Natural killer cell (primary cell): ENCODE measurements around the gene VPS26B. TPM values are rescaled to one million over a fixed set of nuclear protein-coding genes. Genes with fewer than 3 reads are reported as not detected.
A peak's percentile ranks its signal among the peaks of the same experiment; 100 is the strongest.

Source experiments
- ATAC-seq, 3 donors: fragments of 150-1000 bp in 2 of 3; fragments of 200-7000 bp in 1 of 3; cut with Tn5 transposase; 1 replicate in 1 of 3; 2 replicates in 2 of 3; pipeline ENCODE4 v1.10.0; 2021; ENCODE audit warnings: mild to moderate bottlenecking in 2 of 3, moderate library complexity in 2 of 3
- DNase-seq, 2 donors: peaks; one replicate each; pipeline versions ENCODE4 v3.0.0 to v3.0.0-alpha.2; 2013 to 2021; ENCODE audit warnings: mixed read lengths in 1 of 2
- H3K27ac ChIP-seq: one replicate; pipeline ENCODE4 v1.5.1; 2013; ENCODE audit warnings: mild to moderate bottlenecking, low read length
- H3K27me3 ChIP-seq: one replicate; pipeline ENCODE4 v1.6.1; 2013; ENCODE audit warnings: low read length; ENCODE audit not compliant: control insufficient read depth, insufficient read depth
- H3K36me3 ChIP-seq: one replicate; pipeline ENCODE4 v1.6.1; 2013; ENCODE audit warnings: low read length; ENCODE audit not compliant: control insufficient read depth, insufficient read depth
- H3K4me1 ChIP-seq: one replicate; pipeline ENCODE4 v1.6.1; 2013; ENCODE audit warnings: low read length; ENCODE audit not compliant: control insufficient read depth, insufficient read depth
- H3K4me3 ChIP-seq: one replicate; pipeline ENCODE4 v1.5.1; 2013; ENCODE audit warnings: low read length
- H3K9me3 ChIP-seq: one replicate; pipeline ENCODE4 v1.6.1; 2013; ENCODE audit warnings: low read length; ENCODE audit not compliant: control insufficient read depth, insufficient read depth
- H3K27ac Mint-ChIP-seq, 2 donors: one replicate each; pipeline ENCODE4 v1.8.0; 2022; ENCODE audit warnings: mild to moderate bottlenecking in 2 of 2, mixed read lengths in 2 of 2, moderate library complexity in 1 of 2
- H3K27me3 Mint-ChIP-seq, 2 donors: one replicate each; pipeline ENCODE4 v1.8.0; 2022; ENCODE audit warnings: low read depth in 2 of 2, mixed read lengths in 2 of 2
- H3K36me3 Mint-ChIP-seq: one replicate; pipeline ENCODE4 v1.8.0; 2022; ENCODE audit warnings: mixed read lengths
- H3K4me1 Mint-ChIP-seq, 2 donors: one replicate each; pipeline ENCODE4 v1.8.0; 2022; ENCODE audit warnings: mixed read lengths in 2 of 2
- H3K4me3 Mint-ChIP-seq: one replicate; pipeline ENCODE4 v1.8.0; 2022; ENCODE audit warnings: mild to moderate bottlenecking, moderate library complexity, mixed read lengths
- H3K9me3 Mint-ChIP-seq, 2 donors: one replicate each; pipeline ENCODE4 v1.8.0; 2022; ENCODE audit warnings: mixed read lengths in 2 of 2
- WGBS: methylation state at CpG from one replicate; pipeline ENCODE4 v1.1.7; 2013; ENCODE audit warnings: missing lambda C conversion rate; ENCODE audit not compliant: insufficient coverage; 5-methylcytosine and 5-hydroxymethylcytosine counted together
- intact Hi-C: fragments of 100-400 bp; cut with micrococcal nuclease; formaldehyde crosslinking; loops from one replicate; pipeline ENCODE4 v1.14.2; 2022
- total RNA-seq, 4 donors: library from RNA; stranded (reverse); fragments of 120-200 nt in 1 of 4; gene quantifications; one replicate each; pipeline versions ENCODE4 v1.2.3 to v1.2.4, GENCODE V29; 2013 to 2022
- TF ChIP-seq, protein P1 (sequence below): fragments of 200-600 bp; IDR thresholded peaks from one replicate; pipeline ENCODE4 v1.8.0; 2022; ENCODE audit warnings: antibody characterized with exemption

Gene VPS26B
- total RNA-seq, 3 donors from 2014 or later (not counting 1 experiment from before 2014, with no cell fraction given): 83.0 to 113 (median 107) TPM

DNA sequence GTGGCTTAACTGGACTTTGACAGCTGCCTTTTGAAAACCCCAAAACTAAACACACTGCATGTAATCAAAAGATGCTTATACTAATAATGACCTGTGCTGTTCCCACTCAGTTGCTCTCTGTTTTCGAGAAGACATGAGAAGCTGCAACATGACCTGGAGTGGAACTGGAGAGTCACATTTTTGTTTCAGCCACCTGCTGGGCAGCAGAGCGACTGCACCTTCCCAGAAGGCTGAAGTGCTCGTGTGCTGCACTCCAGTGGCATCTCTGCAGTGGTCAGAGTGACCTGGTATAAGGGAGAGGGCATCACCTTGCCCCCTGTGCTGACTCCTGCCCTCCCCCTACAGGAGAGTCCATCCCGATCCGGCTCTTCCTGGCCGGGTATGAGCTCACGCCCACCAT, 20.1 kb downstream of the VPS26B start:
- Histone ChIP-seq H3K27me3 (no peaks in the 10 kb centered on the region), H3K36me3 (peaks cover 72% of the 10 kb centered on the region), H3K4me1 (no peaks in the 10 kb centered on the region), H3K4me3 (no peak overlapping the region), H3K9me3 (no peaks in the 10 kb centered on the region), H3K27ac (no peak overlapping the region)
- intact Hi-C loops: loop anchor here (1.0 kb wide), 1 partner anchor 37 kb away; no protein-coding TSS in a partner anchor
- TF ChIP-seq, protein P1, sequence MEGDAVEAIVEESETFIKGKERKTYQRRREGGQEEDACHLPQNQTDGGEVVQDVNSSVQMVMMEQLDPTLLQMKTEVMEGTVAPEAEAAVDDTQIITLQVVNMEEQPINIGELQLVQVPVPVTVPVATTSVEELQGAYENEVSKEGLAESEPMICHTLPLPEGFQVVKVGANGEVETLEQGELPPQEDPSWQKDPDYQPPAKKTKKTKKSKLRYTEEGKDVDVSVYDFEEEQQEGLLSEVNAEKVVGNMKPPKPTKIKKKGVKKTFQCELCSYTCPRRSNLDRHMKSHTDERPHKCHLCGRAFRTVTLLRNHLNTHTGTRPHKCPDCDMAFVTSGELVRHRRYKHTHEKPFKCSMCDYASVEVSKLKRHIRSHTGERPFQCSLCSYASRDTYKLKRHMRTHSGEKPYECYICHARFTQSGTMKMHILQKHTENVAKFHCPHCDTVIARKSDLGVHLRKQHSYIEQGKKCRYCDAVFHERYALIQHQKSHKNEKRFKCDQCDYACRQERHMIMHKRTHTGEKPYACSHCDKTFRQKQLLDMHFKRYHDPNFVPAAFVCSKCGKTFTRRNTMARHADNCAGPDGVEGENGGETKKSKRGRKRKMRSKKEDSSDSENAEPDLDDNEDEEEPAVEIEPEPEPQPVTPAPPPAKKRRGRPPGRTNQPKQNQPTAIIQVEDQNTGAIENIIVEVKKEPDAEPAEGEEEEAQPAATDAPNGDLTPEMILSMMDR: peak; percentile 63
- no peak overlapping the region for H3K27ac Mint-ChIP-seq
- H3K4me3 Mint-ChIP-seq: no peak overlapping the region
- WGBS: 82% methylated on average over 7 of the region's 7 CpGs
- peaks cover 32% of the 10 kb centered on the region for H3K36me3 Mint-ChIP-seq
- no peaks in the 10 kb centered on the region for H3K27me3 Mint-ChIP-seq
- no peaks in the 10 kb centered on the region for H3K9me3 Mint-ChIP-seq
- peak in 1 of 2 donors; percentile 60 for DNase-seq
- ATAC-seq: peak; percentile 47 to 77 (median 72)
- H3K4me1 Mint-ChIP-seq: peaks cover 5 to 9% of the 10 kb centered on the region in 2 donors

DNA sequence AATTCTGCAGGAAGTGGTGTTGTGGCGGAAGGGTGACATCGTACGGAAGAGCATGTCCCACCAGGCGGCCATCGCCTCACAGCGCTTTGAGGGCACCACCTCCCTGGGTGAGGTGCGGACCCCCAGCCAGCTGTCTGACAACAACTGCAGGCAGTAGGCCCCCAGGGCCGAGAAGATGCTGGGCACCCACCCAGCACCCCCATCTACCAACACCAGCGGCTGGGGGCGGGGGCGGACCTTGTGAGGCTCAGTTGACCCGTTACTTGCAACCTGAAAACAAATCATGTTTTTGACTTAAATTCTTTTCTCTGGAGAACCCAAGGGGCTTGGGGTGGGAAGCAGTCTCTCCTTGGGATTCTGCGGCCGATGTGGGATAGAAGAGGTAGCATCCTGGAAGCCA, 21.0 kb downstream of the VPS26B start:
- Mint-ChIP-seq H3K36me3 (peaks cover 32% of the 10 kb centered on the region), H3K27ac (no peak overlapping the region), H3K4me1 (peaks cover 5 to 9% of the 10 kb centered on the region in 2 donors), H3K27me3 (no peaks in the 10 kb centered on the region), H3K9me3 (no peaks in the 10 kb centered on the region), H3K4me3 (no peak overlapping the region)
- TF ChIP-seq, protein P1: no peak
- Histone ChIP-seq H3K4me3 (no peak overlapping the region), H3K9me3 (no peaks in the 10 kb centered on the region), H3K36me3 (peaks cover 71% of the 10 kb centered on the region), H3K4me1 (no peaks in the 10 kb centered on the region), H3K27me3 (no peaks in the 10 kb centered on the region), H3K27ac (no peak overlapping the region)
- DNase-seq (no peak), ATAC-seq (no peak)
- intact Hi-C loops: no loop called here
- WGBS: 85% methylated on average over 14 of the region's 14 CpGs

DNA sequence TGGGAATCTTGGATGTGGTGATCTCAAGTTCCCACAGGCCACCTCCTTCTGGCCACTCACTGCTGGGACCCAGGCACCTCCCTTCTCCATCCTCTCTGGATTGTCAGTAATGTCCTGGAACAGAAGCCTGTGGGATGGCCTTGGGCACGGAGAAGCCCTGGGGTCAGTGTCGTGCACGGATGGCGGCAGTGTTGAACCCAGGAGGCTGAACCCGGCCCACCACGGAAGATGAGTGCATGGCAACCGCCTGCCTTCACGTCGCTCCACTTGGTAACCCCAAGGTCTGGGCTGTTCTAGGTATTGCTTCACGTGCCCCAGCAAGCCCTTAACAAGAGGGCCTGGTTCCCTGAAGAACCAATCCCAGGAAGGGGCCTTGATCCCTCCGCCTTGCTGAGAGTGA, 21.6 kb downstream of the VPS26B start:
- no peaks in the 10 kb centered on the region for H3K27me3 ChIP-seq
- intact Hi-C loops: no loop called here
- no peak for ATAC-seq
- H3K36me3 Mint-ChIP-seq: peaks cover 32% of the 10 kb centered on the region
- no peak overlapping the region for H3K4me3 Mint-ChIP-seq
- no peaks in the 10 kb centered on the region for H3K9me3 ChIP-seq
- TF ChIP-seq, protein P1: no peak
- H3K27ac Mint-ChIP-seq: no peak overlapping the region
- WGBS: 98% methylated on average over 11 of the region's 11 CpGs
- peaks cover 72% of the 10 kb centered on the region for H3K36me3 ChIP-seq
- H3K4me1 ChIP-seq: no peaks in the 10 kb centered on the region
- H3K4me1 Mint-ChIP-seq: peaks cover 5 to 9% of the 10 kb centered on the region in 2 donors
- H3K9me3 Mint-ChIP-seq: no peaks in the 10 kb centered on the region
- H3K4me3 ChIP-seq: no peak overlapping the region
- no peaks in the 10 kb centered on the region for H3K27me3 Mint-ChIP-seq
- DNase-seq: no peak
- H3K27ac ChIP-seq: no peak overlapping the region

DNA sequence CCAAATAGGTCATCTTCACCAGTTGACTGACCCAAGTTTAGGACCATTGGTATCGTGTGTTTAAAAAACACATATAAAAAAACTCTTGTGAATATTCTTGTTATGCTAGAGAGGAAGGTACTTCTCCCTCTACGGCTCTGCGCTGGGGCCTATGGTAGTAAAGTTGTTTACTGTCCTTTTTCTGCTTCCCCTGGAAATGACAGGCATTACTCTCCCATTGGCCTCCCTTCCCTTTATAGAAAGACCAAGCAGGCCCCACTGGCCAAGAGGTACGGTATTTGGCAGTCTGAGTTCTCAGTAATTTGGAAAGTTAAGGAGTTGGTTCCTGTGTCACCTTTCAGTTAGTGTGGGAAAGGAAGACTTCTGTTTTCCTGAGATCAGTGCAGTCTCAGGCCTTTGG, 22.2 kb downstream of the VPS26B start:
- no peak overlapping the region for H3K27ac ChIP-seq
- no peaks in the 10 kb centered on the region for H3K9me3 Mint-ChIP-seq
- peaks cover 5 to 9% of the 10 kb centered on the region in 2 donors for H3K4me1 Mint-ChIP-seq
- peaks cover 32% of the 10 kb centered on the region for H3K36me3 Mint-ChIP-seq
- TF ChIP-seq, protein P1: no peak
- ATAC-seq: no peak
- no peaks in the 10 kb centered on the region for H3K27me3 ChIP-seq
- H3K4me3 ChIP-seq: no peak overlapping the region
- intact Hi-C loops: no loop called here
- no peaks in the 10 kb centered on the region for H3K27me3 Mint-ChIP-seq
- no peaks in the 10 kb centered on the region for H3K4me1 ChIP-seq
- WGBS: 100% methylated on average over 1 of the region's 4 CpGs
- H3K36me3 ChIP-seq: peaks cover 67% of the 10 kb centered on the region
- H3K4me3 Mint-ChIP-seq: no peak overlapping the region
- no peak overlapping the region for H3K27ac Mint-ChIP-seq
- DNase-seq: no peak
- no peaks in the 10 kb centered on the region for H3K9me3 ChIP-seq
